SH-SY5Y (cell line): ENCODE results near the gene RPP25.

Experiments used
- GATA2 ChIP-seq: IDR thresholded peaks from 2 replicates; pipeline ENCODE4 v1.6.1; 2011; ENCODE audit warnings: mild to moderate bottlenecking, low read depth, low read length
- GATA3 ChIP-seq: IDR thresholded peaks from 2 replicates; pipeline ENCODE4 v1.6.1; 2011; ENCODE audit warnings: low read depth, mild to moderate bottlenecking, low read length, moderate library complexity

- TF ChIP-seq GATA2 (no peak), GATA3 (no peak)
Observed at GRCh38 chr15:74988007-74988800, 31.6 kb upstream of the RPP25 start.
